BLaER1 (cell line): ENCODE data around the gene PPDPF.

Experiments used
- H3K27ac ChIP-seq: shearing (Covaris generic); formaldehyde crosslinking; 2 replicates; pipeline ENCODE4 v1.8.1; 2022
- H3K27me3 ChIP-seq: shearing (Covaris generic); formaldehyde crosslinking; 2 replicates; pipeline ENCODE4 v1.8.1; 2022
- H3K36me3 ChIP-seq: shearing (Covaris generic); formaldehyde crosslinking; 2 replicates; pipeline ENCODE4 v1.8.1; 2022
- H3K4me1 ChIP-seq: shearing (Covaris generic); formaldehyde crosslinking; 2 replicates; pipeline ENCODE4 v1.8.1; 2022
- H3K4me2 ChIP-seq: shearing (Covaris generic); formaldehyde crosslinking; 2 replicates; pipeline ENCODE4 v1.8.1; 2022
- H3K4me3 ChIP-seq: shearing (Covaris generic); formaldehyde crosslinking; 2 replicates; pipeline ENCODE4 v1.8.1; 2022
- H3K9ac ChIP-seq: shearing (Covaris generic); formaldehyde crosslinking; 2 replicates; pipeline ENCODE4 v1.8.1; 2022
- H3K9me3 ChIP-seq: shearing (Covaris generic); formaldehyde crosslinking; 2 replicates; pipeline ENCODE4 v1.8.1; 2022
- H4K20me1 ChIP-seq: shearing (Covaris generic); formaldehyde crosslinking; 2 replicates; pipeline ENCODE4 v1.8.1; 2022
- Cebpa-rat ChIP-seq: shearing (Covaris generic); IDR thresholded peaks from 2 replicates; pipeline ENCODE4 v1.8.1; 2022

PPDPF gene

DNA sequence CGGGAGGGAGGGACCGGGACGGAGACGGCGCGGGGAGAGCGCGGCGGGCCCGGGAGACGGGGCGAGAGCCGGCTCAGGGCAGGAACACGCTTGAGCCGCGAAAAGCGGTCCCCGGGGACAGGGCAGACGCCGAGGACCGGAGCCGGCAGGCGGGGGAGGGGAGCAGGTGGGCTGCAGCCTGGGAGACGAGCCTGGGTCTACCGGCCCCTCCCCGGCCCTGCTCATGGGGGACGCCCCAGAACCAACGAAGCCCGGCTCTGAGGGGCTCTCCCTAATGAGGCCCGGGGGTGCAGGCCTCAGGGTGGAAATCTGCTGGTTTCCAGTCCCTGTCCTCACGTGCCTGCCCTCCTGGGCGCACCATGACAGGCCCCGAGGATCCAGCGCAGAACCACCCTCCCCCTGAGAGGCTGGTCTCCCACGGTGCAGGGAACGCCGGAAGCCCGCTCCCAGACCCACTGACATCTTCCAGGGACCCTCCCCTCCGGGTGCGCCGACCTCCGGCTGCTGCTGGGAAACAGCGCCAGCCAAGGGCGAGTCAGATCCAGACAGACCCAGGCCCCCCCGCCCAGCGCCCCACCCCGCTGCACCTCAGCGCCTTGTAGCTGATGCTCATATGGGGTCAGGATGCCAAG lies 21.1 kb upstream of the PPDPF start:
- H3K27ac ChIP-seq, result peak overlapping the region; percentile 58; the same call in 1 of the 2 replicates
- H3K4me1 ChIP-seq, result peaks cover 76% of the 10 kb centered on the region
- peaks cover 10% of the 10 kb centered on the region; the same call in 1 of the 2 replicates for H3K27me3 ChIP-seq
- H3K9me3 ChIP-seq, result peaks cover 5% of the 10 kb centered on the region
- peaks cover 37% of the 10 kb centered on the region for H4K20me1 ChIP-seq
- no peak for TF ChIP-seq Cebpa-rat
- peaks cover 15% of the 10 kb centered on the region for H3K36me3 ChIP-seq
- H3K4me2 ChIP-seq, result peak overlapping the region; percentile 97
- H3K4me3 ChIP-seq, result peak overlapping the region; percentile 67
- H3K9ac ChIP-seq, result peak overlapping the region; percentile 53; the same call in 1 of the 2 replicates

DNA sequence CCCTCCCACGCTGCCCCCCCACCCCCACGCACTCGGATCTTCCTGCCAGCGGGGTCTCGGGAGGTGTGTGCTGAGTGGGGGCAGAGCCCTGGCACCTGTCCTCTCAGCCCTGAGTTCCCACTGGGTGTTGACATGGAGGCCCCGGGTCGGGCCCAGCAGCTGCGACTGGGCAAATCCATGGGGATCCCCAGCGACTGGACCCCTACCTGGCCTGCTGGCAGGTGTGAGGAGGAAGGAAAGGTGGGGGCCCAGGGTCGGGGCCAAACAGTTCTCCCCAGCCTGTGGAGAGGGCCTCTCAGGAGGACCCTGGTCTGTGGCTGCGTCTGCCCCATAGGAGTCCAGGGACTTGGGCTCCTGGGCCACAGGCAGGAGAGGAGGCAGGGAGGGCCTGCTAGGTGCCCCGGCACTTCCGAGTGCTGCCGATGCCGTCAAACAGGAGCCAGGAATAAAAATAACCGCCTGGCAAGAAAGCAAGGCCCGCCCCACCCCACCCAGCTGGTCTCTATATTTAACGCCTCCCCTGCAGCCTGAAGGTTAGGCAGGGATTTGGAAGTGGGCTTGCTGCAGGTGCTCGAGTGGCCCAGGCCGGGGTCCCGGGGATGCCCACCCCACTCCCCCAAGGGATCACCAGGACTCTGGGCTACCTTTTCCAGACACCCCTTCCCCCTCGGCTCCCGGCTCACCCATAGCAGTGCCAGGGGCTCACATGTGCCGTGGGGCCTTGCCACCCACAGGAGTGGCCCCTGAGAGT lies 20.2 kb upstream of the PPDPF start:
- Histone ChIP-seq H3K4me3 (no peak overlapping the region), H4K20me1 (peaks cover 29% of the 10 kb centered on the region), H3K9me3 (peaks cover 14% of the 10 kb centered on the region), H3K27me3 (peaks cover 14% of the 10 kb centered on the region; the same call in 1 of the 2 replicates), H3K9ac (no peak overlapping the region), H3K4me1 (peaks cover 76% of the 10 kb centered on the region), H3K4me2 (peak overlapping the region; percentile 97), H3K36me3 (peaks cover 6% of the 10 kb centered on the region), H3K27ac (no peak overlapping the region)
- TF ChIP-seq Cebpa-rat, result no peak

DNA sequence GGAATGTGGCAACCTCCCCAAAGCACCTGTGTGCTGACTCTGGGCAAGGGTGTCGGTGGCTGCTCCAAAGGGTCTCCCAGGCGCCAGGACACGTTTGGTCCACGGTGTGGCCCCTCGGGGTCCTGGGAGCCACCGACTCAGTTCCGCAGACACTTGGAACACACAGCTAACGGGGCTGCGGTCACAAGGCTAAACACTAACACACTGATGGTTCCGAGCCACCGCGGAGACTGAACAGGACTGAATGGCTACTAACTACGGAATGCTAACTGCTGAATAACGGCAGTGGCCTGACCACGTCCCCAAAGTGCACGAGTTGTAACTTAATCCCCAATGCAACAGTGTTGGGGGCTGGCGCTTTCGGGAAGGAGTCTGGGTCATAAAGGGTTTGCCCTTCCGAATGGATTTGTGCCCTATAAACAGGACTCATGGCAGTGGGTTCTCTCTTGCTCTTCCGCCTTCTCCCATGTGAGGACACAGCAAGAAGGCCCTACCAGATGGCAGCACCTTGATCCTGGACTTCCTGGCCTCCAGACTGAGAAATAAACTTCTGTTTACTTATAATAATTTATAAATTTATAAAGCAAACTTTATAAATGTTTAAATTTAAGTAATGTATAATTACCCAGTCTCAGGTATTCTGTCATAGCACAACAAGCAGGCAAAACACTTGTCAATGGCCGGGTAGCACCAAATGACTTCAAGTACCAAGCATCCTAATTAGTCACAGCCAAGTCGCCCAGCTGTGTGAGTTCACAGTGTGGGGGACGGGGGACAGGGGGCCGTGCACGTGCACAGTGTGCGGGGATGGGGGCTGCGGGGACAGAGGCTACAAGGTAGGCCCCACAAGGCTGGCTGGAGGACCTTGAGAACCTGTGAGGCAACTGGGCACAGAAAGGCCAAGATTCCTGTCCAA lies 19.4 kb upstream of the PPDPF start:
- Histone ChIP-seq H3K27ac (no peak overlapping the region), H3K27me3 (peaks cover 14% of the 10 kb centered on the region; the same call in 1 of the 2 replicates), H3K4me1 (peaks cover 68% of the 10 kb centered on the region), H3K4me2 (peak overlapping the region; percentile 97), H4K20me1 (peaks cover 20% of the 10 kb centered on the region), H3K9ac (no peak overlapping the region), H3K4me3 (no peak overlapping the region), H3K9me3 (peaks cover 21% of the 10 kb centered on the region), H3K36me3 (no peaks in the 10 kb centered on the region)
- no peak for TF ChIP-seq Cebpa-rat

DNA sequence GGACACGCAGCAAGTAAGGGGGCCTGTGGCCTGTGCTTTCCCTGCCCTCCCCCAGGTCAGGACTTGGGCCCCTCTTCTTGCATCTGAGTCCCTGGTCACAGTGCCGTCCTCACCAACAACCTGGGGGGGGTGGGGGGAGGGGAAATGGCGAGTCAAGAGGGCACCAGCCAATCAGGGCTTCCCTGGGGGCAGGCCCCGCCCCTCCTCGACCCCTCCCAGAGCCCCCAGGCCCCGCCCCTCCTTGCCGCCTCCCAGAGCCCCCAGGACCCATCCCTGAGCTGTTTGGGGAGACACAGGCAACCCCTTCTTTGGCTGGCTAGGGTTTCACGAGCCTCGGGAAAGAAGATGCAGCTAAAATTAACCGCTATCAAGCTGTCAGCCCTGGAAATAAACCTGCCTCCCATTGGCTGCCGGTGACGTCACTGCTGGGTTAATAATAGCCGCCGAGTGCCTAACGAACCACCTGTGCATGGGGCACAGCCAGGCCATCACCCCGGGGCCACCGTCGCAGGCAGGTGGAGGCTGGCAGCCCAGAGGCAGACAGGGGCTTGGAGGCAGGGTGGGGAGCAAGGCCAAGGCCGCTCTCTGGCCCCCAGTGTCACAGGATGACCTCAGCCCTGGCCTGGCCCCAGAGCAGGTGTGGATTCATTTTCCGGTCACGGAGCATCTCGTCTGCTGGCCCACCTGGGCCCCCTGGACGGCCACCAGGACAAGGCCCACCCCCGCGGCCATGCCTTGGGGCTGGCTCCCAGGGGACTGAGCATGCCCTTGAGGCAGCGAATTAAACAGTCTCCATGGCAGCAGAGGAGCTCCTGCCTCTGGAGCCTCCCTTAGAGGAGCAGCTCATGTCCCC lies 18.5 kb upstream of the PPDPF start:
- peaks cover 25% of the 10 kb centered on the region for H3K9me3 ChIP-seq
- no peak overlapping the region for H3K9ac ChIP-seq
- H3K4me2 ChIP-seq, result peak overlapping the region; percentile 97
- H3K4me3 ChIP-seq, result peak overlapping the region; percentile 41; the same call in 1 of the 2 replicates
- no peak for TF ChIP-seq Cebpa-rat
- H3K27me3 ChIP-seq, result peaks cover 14% of the 10 kb centered on the region; the same call in 1 of the 2 replicates
- peaks cover 60% of the 10 kb centered on the region for H3K4me1 ChIP-seq
- no peaks in the 10 kb centered on the region for H3K36me3 ChIP-seq
- H3K27ac ChIP-seq, result peak overlapping the region; percentile 61
- peaks cover 12% of the 10 kb centered on the region for H4K20me1 ChIP-seq

DNA sequence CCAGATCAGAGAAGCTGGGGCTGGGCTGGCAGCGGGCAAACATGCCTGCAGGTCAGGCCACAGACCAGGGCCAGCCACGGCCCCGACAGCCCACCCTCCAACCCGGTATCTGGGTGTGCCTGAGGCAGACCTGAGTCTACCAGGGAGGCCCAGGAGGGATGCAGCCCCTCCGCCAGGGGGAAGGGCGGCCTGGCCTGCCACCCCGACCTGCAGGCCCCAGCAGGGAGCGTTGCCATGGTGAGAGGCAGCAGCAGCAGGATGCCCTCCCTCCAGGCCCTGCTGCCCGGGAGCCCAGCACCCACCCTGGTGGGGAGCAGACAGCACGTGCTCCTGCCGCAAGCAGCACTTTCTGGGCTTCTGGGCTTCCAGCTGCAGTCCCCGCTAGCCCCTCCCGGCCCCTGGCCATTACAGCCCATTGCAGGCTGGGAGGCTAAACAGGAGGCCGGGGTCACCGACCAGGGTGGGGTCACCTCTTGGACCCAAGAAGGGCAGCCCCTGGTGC lies 17.8 kb upstream of the PPDPF start:
- peaks cover 25% of the 10 kb centered on the region for H3K9me3 ChIP-seq
- no peak overlapping the region for H3K4me3 ChIP-seq
- no peak for TF ChIP-seq Cebpa-rat
- peak overlapping the region; percentile 97 for H3K4me2 ChIP-seq
- peaks cover 5% of the 10 kb centered on the region; the same call in 1 of the 2 replicates for H4K20me1 ChIP-seq
- no peaks in the 10 kb centered on the region for H3K36me3 ChIP-seq
- H3K27ac ChIP-seq, result peak overlapping the region; percentile 61
- H3K4me1 ChIP-seq, result peaks cover 55% of the 10 kb centered on the region
- peaks cover 9% of the 10 kb centered on the region; the same call in 1 of the 2 replicates for H3K27me3 ChIP-seq
- H3K9ac ChIP-seq, result no peak overlapping the region

DNA sequence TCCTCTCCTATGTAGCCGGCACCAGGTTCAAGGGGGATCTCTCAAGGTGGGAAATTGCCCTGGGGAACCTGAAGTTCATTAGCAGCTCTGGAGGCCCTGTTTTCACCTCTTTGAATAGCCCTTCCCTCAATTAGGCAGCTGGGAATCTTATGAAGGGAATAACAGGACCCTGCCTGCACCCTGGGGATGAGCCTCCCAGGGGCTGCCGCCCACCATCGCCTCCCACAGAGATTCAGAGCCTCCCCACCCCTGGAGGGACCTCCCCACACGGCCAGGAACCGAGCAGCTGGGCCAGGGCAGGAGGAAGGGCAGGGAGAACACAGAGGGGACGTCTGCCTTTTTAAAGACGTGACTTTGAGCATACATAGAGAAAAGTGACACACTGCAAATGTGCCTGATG lies 17.0 kb upstream of the PPDPF start:
- no peak overlapping the region for H3K27ac ChIP-seq
- H3K9ac ChIP-seq, result no peak overlapping the region
- H3K4me1 ChIP-seq, result peaks cover 57% of the 10 kb centered on the region
- H3K4me2 ChIP-seq, result peak overlapping the region; percentile 97
- peaks cover 29% of the 10 kb centered on the region for H3K9me3 ChIP-seq
- H3K4me3 ChIP-seq, result no peak overlapping the region
- no peaks in the 10 kb centered on the region for H4K20me1 ChIP-seq
- TF ChIP-seq Cebpa-rat, result no peak
- 0 out of 2 replicates have a peak, but pooled peaks cover 4% of the 10 kb centered on the region for H3K27me3 ChIP-seq
- H3K36me3 ChIP-seq, result no peaks in the 10 kb centered on the region

DNA sequence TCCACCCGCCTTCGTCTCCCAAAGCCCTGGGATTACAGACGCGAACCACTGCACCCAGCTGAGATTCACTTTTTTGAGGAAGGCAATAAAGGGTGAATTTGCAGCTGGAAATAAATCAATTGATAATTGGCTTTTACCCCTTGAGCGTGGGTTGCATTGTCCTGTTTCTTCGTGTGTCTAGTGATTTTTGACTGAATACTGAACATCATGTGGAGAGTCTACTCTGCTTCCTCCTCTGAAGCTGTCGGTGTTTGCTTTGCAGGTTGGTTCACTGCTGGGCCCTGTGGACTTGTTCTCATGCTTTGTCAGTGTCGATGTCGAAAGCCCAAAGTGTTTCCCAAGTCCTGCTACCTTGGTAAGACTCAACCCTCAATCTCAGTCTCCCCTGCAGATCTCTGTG lies 15.9 kb upstream of the PPDPF start:
- 0 out of 2 replicates have a peak, but pooled peaks cover 4% of the 10 kb centered on the region for H3K27me3 ChIP-seq

DNA sequence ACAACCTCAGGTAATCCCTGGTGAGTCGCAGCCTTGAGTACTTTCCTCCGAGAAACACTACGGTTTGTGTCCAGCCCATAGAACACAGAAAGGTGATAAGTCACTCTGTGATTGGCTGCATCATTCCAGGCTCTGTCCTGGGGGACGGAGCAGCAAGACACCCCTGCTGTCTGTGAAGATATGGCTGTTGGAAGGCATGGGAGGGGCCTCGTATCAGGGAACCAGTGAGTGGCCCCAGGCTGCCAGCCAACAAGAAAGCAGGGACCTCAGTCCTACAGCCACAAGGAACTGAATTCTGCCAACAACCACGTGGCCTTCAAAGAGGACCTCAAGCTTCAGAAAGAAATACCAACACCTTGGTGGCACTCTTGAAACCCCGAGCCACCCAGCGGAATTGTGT lies 15.3 kb upstream of the PPDPF start:
- H3K27me3 ChIP-seq, result 0 out of 2 replicates have a peak, but pooled peaks cover 4% of the 10 kb centered on the region

More for the DNA sequence above, 15.9 kb upstream of the PPDPF start:
- Histone ChIP-seq H3K4me1 (peaks cover 53% of the 10 kb centered on the region), H4K20me1 (no peaks in the 10 kb centered on the region), H3K27ac (no peak overlapping the region), H3K9me3 (peaks cover 30% of the 10 kb centered on the region), H3K4me2 (no peak overlapping the region), H3K36me3 (no peaks in the 10 kb centered on the region), H3K4me3 (no peak overlapping the region), H3K9ac (no peak overlapping the region)
- TF ChIP-seq Cebpa-rat, result no peak

More for the DNA sequence above, 15.3 kb upstream of the PPDPF start:
- Histone ChIP-seq H3K4me1 (peaks cover 47% of the 10 kb centered on the region), H3K36me3 (no peaks in the 10 kb centered on the region), H3K4me2 (no peak overlapping the region), H3K9ac (no peak overlapping the region), H3K9me3 (peaks cover 30% of the 10 kb centered on the region), H4K20me1 (no peaks in the 10 kb centered on the region), H3K4me3 (no peak overlapping the region), H3K27ac (no peak overlapping the region)
- no peak for TF ChIP-seq Cebpa-rat
